Activated CD4-positive, alpha-beta T cell treated with anti-CD3 and anti-CD28 coated beads, Interleukin-2, Interleukin-4, amounts not matched to agents 100 ng/mL and 50 ng/mL, durations not matched to agents 16 hours and 8 hours (primary cell): ENCODE data around the gene RNASEH1.
"Not testable (repeated sequence)": the region's sequence is repeated elsewhere in the genome, so short reads cannot be mapped to it uniquely, and the experiment has no call there.

ENCODE experiments used
- DNase-seq: peaks from one replicate; pipeline ENCODE4 v3.0.0-alpha.2; 2020; ENCODE audit warnings: low spot score

The RNASEH1 gene

DNA sequence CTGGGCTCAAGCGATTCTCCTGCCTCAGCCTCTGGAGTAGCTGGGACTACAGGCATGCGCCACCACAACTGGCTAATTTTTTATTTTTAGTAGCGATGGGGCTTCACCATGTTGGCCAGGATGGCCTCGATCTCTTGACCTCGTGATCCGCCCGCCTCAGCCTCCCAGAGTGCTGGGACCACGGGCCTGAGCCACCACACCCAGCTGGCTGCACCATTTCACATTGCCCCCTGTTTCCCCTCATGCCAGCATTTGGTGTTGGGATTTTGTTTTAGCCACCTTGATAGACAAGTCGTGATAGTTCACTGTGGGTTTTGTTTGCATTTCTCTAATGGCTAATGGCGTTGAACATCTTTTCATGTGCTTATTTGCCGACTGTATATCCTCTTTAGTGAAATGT, 31.0 kb upstream of the RNASEH1 start:
- no peak for DNase-seq

DNA sequence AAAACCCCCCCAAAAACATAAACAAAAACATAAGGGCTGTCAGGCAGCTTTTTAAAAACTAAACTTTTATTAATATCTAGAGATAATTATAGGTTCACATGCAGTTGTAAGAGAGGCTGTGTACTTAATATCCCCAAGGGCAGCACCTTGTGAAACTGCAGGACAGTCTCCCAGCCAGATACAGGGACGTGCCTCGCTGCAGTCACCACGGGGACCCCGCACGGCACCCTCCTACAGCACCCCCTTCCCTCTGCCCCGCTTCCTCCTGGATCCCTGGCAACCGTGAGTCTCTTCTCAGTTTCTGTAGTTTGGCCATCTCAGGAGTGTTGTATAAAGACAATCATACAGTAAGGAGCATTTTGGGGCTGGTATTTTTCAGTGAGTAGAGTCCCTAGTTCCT, 30.0 kb upstream of the RNASEH1 start:
- DNase-seq: no peak

DNA sequence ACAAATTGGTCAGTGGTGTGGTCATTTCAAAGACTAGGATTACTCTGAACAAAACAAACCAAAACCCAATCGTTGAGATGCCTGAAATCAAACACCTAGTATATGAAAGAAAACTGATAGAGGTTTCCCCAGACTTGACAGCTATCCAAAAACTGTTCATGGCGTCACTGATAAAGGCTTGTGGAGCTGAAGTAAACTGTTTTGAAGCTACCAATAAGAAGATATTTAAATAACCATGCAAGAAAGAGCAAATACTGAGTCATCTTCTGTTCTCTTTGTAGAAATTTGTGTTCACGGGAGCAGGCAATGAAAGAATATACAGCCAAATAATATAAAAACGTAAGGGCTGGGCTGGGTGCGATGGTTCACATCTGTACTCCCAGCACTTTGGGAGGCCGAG, 29.3 kb upstream of the RNASEH1 start:
- DNase-seq: no peak

DNA sequence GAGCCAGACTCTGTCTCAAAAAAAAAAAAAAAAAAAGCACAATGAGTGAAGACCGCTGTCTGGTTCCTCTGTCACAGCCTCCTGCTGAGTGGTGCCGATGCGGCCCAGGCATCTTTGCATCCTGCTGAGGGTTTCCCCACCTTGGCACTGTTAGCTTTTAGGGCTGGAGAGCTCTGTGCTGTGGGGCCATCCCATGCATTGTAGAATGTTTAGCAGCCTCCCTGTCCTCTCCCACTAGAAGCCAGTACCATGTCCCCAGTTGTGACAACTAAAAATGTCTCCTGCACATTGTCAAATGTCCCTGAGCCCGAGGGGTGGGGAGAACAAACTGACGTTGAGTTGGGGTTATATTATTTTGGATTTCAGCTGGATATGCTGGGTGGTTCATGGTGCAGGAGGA, 28.9 kb upstream of the RNASEH1 start:
- no peak for DNase-seq

DNA sequence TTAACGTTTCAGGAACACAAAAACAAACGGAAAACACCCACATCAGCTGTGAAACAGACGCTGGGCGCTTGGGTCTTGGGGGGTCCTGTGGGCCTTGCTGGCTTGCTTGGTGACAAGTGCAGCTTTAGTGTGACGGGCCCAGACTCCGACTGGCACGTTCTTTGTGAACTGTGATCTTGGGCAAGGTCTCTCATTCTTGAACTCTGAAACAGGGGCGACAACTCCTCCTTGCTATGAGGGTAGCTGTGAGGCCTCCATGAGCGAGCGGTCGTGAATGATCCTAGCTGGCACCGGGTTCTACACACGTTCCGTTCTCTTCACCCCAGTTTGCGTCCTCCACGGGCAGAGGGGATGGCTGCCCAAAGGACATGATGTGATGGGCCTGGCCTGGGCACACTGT, 28.1 kb upstream of the RNASEH1 start:
- DNase-seq: no peak

DNA sequence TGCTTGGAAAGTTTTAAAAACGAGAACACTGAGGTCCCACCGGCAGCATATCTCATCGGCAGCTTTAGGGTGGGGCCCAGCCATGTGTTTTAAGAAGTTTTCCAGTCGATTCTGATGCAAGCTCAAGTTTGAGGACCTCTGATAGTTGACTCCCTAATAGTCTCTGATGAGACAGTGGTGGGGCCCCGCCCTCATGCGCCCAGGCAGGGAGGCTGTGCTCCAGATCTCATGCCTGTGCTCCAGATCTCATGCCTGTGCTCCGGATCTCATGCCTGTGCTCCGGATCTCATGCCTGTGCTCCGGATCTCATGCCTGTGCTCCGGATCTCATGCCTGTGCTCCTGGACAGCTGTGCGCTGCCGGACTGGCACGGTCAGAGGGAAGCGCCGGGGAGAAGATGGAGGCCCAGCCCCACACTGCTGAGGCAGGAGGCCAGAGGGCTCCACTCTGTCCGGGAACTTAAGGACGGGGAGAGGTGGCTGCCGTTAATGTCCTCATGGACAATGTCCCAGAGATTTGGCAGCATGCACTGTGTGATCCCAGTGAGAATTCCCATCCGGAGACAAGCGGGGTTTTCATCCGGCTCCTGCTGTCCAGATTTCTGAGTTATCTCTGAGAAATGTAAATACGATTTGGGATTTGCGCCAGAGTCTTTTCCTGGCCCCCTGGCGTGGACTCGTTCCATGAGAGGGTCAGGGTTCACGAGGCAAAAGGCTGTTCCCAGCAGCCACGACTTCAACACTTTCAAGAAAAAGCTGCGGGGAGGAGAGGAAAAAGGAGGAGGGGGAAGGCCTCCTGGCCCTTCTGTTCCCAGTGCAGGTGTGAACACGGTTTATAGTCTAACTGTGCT, 27.4 kb upstream of the RNASEH1 start:
- no peak for DNase-seq

DNA sequence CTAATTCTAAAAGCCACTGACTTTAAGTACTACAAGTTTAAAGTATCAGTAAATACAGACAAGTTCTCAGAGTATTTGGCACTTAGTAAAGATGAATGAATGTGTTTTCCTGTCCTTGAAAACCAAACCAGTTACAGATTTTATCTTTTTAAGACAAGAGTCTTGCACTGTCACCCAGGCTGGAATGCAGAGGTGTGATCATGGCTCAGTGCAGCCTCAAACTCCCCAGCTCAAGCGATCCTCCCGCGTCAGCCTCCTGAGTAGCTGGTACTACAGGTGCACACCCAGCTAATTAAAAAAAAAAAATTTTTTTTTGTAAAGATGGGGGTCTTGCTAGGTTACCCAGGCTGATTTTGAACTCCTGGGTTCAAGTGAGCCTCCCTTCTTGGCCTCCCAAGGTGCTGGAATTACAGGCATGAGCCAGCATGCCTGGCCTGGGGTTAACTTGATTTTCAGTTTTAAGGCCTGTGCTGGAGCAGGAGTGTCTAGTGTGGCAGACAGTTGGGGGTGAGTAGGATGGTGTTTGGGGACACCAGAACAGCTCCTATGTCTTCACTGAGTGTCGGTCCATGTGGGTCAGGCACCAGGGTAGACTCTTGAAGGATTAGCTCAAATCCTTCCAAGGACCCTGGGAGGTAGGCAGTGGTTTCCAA, 26.6 kb upstream of the RNASEH1 start:
- DNase-seq: no peak

DNA sequence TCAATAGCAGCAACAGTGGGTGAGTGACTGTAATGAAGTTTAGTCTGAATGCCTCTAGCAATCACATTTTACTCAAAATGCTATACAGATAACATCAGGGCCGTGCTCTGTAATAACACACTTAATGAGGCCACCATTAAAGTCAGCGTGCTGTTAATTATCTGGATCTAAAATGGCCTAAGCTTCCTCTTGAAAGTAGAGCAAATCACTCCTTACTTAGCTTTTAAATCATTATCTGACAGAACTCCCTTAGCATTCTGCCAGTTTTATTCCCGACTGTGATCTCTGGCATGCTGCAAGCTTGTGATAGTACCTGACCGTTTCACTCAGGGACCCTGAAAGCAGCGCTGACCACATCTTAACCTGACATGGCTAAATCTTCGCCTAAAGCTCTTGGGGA, 25.9 kb upstream of the RNASEH1 start:
- DNase-seq: no peak

DNA sequence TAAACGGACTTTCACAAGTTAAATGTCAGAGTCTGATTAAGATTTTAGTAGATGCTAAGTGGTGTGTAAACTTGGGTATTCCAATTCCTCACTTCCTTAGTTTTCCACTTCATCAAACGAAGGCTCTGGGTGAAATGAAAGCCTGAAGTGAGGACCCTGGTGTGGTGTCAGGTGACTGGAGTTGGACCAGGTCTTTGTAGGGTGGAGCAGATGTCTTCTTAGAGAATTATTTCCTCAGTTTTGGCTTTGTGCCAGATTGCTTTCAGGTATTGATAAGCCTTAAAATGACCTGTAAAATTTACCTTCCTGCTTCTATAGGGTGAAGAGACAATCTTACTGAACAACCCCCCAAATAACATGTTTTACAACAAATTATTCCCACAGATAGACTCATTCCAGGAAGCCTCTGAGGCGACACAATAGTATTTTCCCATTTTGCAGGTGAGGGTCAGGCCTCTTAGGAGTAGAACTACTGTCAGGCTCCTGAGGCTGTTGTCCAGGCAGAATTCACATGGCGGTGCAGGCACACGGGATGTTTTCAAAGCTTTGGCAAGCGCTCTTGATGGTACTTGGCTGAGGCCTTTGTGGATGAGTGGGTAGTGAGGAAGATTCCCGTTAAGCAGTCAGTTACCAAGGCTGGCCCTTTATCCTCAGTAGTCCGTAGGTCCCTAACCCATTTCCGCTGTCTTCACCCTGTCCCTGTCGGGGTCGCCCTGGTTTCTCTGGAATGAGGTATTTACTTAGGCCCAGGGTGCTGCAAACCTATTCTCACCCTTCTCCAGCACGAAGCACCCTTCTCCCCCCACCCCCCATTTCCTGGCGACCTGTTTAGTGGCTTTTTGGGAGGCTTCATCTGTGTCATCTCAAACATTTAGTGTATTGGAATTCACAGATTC, 23.5 kb upstream of the RNASEH1 start:
- no peak for DNase-seq

DNA sequence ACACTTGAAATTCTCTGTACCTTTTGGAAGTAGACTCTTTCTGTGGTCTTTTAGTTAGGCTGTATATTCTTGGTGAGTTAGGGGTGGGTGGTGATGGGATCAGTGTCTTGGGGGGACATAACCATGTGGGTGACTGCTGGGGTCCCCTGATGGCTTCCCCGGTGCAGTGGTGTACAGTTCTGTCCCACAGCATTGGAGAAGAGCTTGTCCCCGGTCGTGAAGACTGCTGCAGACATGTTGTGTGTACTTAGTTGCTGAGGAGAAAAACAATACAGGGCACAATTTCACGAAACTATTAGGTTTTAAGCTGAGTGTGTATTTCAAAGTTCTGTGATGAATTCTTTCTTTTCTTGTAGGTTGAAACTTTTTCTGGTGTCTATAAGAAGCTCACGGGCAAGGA, 22.3 kb upstream of the RNASEH1 start:
- no peak for DNase-seq

DNA sequence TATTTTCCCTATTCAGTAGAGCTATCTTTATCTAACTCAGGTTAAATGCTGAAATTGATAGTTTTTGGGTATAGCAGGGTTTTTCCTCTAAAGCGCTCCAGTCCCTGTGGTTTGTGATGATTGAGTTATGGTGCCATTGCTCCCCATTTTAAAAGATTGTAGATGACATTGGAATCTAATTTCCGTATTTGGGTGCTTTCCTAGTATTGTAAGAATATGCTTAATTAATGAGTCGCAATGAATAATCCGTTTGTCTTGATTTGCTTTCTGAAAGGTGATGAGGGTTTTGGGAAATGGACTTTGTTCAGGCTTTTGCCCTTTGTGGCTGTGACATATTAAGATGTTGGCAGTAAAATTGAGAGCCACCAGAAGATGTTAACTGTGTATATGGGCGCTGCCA, 20.9 kb upstream of the RNASEH1 start:
- DNase-seq: no peak

DNA sequence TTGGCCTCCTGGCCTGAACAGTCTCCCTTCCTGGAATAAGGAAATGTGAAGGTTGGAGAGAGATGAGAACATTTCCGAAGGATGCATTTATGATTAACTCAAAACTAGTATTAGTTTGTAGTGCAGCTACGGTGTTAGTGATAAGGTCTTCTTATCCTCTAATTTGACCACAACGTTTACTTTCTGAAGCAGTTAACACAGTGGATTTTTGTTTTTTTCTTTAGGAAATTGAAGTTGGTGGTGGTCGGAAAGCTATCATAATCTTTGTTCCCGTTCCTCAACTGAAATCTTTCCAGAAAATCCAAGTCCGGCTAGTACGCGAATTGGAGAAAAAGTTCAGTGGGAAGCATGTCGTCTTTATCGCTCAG, 18.1 kb upstream of the RNASEH1 start:
- not testable (repeated sequence) for DNase-seq

DNA sequence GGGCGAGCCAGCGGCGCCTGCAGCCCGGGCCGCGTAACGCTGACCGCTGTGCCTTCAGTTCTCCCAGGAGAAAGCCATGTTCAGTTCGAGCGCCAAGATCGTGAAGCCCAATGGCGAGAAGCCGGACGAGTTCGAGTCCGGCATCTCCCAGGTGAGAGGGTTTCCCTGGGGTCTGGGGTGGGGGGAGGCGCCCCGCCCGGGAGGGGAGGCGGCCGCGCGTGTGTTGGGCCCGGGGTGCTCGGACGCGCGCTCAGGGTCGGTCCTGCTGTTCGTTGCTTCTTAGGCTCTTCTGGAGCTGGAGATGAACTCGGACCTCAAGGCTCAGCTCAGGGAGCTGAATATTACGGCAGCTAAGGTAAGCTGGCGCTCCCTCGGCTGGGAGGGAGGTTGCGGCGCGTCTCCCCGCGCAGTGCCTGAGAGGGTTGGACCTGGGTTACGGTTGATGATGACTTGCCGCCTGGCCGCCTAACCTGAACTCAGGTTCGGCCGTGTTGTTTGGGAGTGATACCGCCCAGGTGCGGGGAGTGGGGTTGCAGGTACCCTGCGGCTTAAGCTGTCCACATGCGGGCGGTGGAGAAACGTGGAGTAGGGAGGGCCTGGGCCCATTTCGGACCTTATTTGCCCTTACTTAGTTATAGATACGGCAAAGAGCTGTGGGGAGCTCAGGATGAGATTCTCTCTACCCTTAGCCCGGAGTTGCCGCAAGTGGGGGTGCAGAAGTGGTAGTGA, 17.6 kb upstream of the RNASEH1 start:
- no peak for DNase-seq

DNA sequence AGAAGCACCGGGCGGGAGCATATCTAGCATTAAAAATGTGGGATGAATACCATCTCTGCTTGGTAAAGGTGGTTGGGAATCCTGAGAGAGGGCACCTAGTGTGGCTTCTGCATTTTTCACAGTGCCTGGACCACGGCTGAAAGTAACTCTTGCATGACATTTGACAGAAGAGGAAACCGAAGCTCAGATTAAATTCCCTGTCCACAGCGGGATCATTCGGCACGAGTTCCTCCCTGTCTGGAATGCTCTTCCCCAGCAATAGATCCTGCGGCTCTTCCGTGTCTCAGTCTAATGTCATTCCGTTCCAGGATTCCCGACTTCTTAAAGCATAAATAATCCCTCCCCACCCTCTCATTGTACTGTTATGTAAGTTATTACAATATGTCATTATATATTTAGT, 16.0 kb upstream of the RNASEH1 start:
- no peak for DNase-seq

DNA sequence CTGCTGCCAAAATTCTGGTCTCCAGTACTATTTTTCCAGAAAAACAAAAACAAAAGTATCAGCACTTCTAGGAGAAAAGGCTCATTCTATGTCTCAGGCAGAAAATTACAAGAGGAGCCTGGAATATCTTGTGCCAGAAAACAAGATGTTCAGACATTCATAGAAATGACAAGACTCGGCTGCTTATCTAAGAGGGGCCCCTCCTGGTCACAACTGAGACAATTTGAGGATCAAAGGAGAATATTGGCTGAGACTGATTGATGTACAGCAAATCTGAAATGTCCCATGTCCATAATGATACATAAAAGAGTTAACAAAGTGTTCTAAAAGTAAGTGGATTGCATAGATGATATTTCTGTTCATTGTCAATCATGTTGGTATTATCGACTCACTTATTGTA, 14.5 kb upstream of the RNASEH1 start:
- DNase-seq: no peak

DNA sequence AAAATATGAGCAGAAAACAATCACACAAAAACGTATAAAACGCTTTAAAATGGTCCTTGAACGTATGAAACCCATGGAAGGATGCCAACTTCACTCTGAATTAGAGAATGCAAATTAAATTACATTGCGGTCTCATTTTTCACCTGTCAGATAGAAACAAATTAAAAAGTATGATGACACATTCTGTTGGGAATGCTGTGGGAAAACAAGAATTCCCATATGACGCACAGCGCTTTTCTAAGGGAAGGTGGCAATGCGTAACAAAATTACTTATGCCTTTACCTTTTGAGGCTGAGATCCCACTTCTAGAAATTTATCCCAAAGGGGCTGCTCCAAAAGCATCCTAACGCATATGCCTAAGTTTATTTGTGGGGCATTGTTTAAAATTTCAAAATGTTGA, 13.2 kb upstream of the RNASEH1 start:
- DNase-seq: no peak

DNA sequence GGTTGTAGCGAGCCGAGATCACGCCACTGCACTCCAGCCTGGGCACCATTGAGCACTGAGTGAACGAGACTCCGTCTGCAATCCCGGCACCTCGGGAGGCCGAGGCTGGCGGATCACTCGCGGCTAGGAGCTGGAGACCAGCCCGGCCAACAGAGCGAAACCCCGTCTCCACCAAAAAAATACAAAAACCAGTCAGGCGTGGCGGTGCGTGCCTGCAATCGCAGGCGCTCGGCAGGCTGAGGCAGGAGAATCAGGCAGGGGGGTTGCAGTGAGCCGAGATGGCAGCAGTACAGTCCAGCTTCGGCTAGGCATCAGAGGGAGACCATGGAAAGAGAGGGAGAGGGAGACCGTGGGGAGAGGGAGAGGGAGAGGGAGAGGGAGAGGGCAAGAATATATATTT, 11.5 kb upstream of the RNASEH1 start:
- DNase-seq: not testable (repeated sequence)

DNA sequence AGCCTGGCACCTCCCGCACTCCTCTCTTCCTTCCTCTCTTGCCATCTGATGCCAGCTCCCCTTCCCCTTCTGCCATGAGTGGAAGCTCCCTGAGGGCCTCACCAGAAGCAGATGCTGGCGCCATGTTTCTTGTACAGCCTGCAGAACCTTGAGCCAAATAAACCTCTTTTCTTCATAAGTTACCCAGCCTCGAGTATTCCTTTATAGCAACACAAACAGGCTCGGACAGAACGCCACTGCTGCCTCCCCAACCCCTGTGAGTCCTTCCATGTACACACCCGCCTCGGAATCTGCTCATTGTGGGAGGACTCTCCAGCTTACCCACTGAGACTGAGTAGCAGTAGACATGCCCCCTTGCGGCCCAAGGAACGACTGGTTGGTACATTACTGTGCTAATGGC, 8.7 kb upstream of the RNASEH1 start:
- DNase-seq: no peak

DNA sequence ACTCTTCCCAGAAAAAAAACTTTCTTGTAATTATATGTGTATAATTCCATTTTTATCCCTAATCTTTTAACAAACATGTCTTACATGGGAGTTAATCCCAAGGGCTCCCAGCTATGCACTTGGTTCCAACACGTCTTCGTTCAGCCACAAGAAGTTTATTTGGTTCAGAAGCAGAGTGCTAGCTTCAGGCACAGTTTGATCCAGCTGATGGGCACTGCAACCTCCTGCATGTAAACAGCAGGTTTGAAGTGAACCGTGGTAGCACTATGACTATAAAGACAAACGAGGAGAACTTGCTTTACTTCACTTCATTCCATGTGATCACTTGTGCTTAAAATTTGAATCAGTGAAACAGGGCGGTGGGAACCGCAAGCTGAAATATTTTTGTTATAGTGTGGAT, 7.0 kb upstream of the RNASEH1 start:
- DNase-seq: no peak

DNA sequence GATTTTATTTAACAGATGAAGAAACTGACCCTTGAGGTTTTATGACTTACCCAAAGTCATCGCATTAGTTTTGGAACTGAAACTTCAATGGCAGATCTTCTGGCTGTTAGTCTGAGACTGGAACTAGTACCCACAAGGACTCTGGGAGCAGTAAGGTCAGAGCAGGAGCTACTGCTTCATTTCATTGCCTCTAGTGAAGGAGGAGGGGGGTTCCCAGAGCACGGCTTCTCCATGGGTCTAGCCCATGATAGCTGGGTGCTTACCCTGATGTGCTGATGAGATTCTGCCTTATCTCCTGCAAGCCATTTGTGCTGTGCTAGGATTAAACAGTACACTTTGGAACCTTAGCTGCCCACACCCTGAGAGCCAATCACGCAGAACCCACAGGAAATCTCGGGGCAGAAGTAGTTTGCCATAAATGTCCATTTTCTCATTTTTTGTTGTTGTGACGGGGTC, 5.4 kb upstream of the RNASEH1 start:
- no peak for DNase-seq

DNA sequence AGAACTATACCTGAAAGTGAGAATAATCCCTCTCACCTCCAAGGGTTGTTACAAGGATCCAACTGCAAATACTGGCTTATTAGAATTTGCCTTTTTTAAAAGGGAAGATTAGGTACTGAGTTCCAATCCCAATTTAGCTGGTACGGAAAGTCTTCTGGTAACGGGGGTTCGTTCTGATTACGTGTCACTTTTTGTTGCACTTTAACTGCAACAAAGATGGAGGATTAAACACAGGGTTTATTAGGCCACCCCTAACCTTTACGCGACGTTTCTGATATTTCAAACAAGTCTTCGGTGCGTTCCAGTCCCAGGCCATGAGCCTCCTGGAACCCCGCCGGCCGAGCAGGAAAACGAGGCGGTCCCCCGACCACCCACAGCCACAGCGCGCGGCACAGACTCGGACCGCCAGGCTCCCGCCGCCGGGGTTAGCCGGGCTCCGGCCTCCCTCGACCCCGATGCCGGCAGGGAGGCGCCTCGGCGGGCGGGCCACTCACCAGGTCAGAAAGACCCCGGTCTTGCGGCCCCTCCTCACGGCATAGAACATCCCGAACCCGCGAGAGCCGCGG, 411 bp downstream of the RNASEH1 start:
- no peak for DNase-seq

DNA sequence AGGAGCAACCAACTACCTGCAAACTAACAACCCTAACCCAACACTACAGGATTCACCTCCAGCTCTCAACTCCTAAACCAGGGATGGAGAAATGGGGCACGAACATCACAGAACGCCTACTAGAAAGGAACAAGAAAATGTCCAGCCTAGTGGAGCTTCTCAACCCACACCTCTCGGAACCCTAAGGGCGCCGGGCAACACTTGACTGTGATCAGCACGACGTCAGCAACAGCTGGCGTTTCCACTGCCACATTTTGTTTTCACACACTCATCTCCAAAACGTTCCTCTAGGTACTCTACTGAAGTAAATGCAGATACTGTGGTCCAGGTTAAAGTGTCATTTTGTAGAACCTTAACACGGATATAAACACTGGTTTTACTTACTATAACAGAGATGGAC, 4.2 kb downstream of the RNASEH1 start:
- no peak for DNase-seq
